Measurements from ENCODE around the gene ZNF771.
"Not testable (repeated sequence)": the region's sequence is repeated elsewhere in the genome, so short reads cannot be mapped to it uniquely, and the experiment has no call there.

- not testable (repeated sequence) for TF ChIP-seq CTCF (conservative IDR thresholded peaks at IDR 0.05); EZH2 (IDR thresholded peaks at IDR 0.05; ENCODE audit: low read depth)
Measured at GRCh38 chr16:30461426-30461825, 54.0 kb downstream of the ZNF771 start.

All from PC-9 (cell line).